Measurements from ENCODE around the gene ZSCAN25.

GRCh38 chr7:99625961-99626360 is 9.2 kb downstream of the ZSCAN25 start:
- TF ChIP-seq CTCF (IDR thresholded peaks at IDR 0.05): no peak
- TF ChIP-seq POLR2A (IDR thresholded peaks at IDR 0.05): no peak
- no peak for TF ChIP-seq POLR2AphosphoS5 (IDR thresholded peaks at IDR 0.05)
- TF ChIP-seq EP300 (IDR thresholded peaks at IDR 0.05; ENCODE audit: low read depth): no peak

Measured in transverse colon (tissue), 4 donors.